Tongue (tissue), 2 donors: ENCODE results near the gene UBE2E2. TPM values are rescaled to one million over a fixed set of nuclear protein-coding genes. Genes with fewer than 3 reads are reported as not detected.

ENCODE experiments used
- DNase-seq: peaks from one replicate; pipeline ENCODE4 v3.0.0-alpha.2; 2015
- total RNA-seq: library from RNA; depleted of rRNA; stranded (reverse); fragments of >200 nt; gene quantifications from one replicate; pipeline ENCODE4 v1.2.3, GENCODE V29; 2014

Gene UBE2E2
- total RNA-seq, 1 donor from 2014 or later: 177 TPM

- no peak for DNase-seq
Measured at GRCh38 chr3:23484386-23484785, 281.3 kb downstream of the UBE2E2 start.

- DNase-seq: no peak
Measured at GRCh38 chr3:23485922-23486321, 282.8 kb downstream of the UBE2E2 start.

GRCh38 chr3:23487015-23487414, 283.9 kb downstream of the UBE2E2 start:
- DNase-seq: no peak

- DNase-seq: no peak
Measured at GRCh38 chr3:23488618-23489017, 285.5 kb downstream of the UBE2E2 start.

GRCh38 chr3:23489300-23490158, 286.4 kb downstream of the UBE2E2 start:
- no peak for DNase-seq

GRCh38 chr3:23490459-23490858, 287.3 kb downstream of the UBE2E2 start:
- no peak for DNase-seq

GRCh38 chr3:23492057-23492456, 288.9 kb downstream of the UBE2E2 start:
- no peak for DNase-seq

- no peak for DNase-seq
Measured at GRCh38 chr3:23493889-23494288, 290.8 kb downstream of the UBE2E2 start.

- no peak for DNase-seq
Measured at GRCh38 chr3:23494967-23495366, 291.8 kb downstream of the UBE2E2 start.

GRCh38 chr3:23495507-23495906, 292.4 kb downstream of the UBE2E2 start:
- DNase-seq: no peak

GRCh38 chr3:23496165-23496564, 293.0 kb downstream of the UBE2E2 start:
- no peak for DNase-seq

- DNase-seq: no peak
Measured at GRCh38 chr3:23497156-23497555, 294.0 kb downstream of the UBE2E2 start.

GRCh38 chr3:23501201-23501802, 298.2 kb downstream of the UBE2E2 start:
- peak; percentile 72 for DNase-seq

- DNase-seq: no peak
Measured at GRCh38 chr3:23508464-23508863, 305.3 kb downstream of the UBE2E2 start.

GRCh38 chr3:23518441-23518840, 315.3 kb downstream of the UBE2E2 start:
- DNase-seq: no peak

GRCh38 chr3:23519314-23520208, 316.4 kb downstream of the UBE2E2 start:
- DNase-seq: no peak

GRCh38 chr3:23527326-23527725, 324.2 kb downstream of the UBE2E2 start:
- DNase-seq: no peak

GRCh38 chr3:23533596-23533995, 330.5 kb downstream of the UBE2E2 start:
- no peak for DNase-seq

- DNase-seq: no peak
Measured at GRCh38 chr3:23533996-23534395, 330.9 kb downstream of the UBE2E2 start.

GRCh38 chr3:23537101-23537551, 334.0 kb downstream of the UBE2E2 start:
- no peak for DNase-seq

- no peak for DNase-seq
Measured at GRCh38 chr3:23539185-23539584, 336.1 kb downstream of the UBE2E2 start.

- no peak for DNase-seq
Measured at GRCh38 chr3:23540600-23540999, 337.5 kb downstream of the UBE2E2 start.

- no peak for DNase-seq
Measured at GRCh38 chr3:23542079-23542478, 339.0 kb downstream of the UBE2E2 start.
